Hepatocyte (in vitro differentiated cells): ENCODE results near the gene RABGAP1L.

Experiments
- CTCF ChIP-seq: fragments of 200-600 bp; sonication (generic); IDR thresholded peaks from 2 replicates; pipeline ENCODE4 v1.5.1; 2016; ENCODE audit warnings: antibody characterized with exemption, mild to moderate bottlenecking; ENCODE audit not compliant: poor library complexity
- EZH2phosphoT487 ChIP-seq: fragments of 200-600 bp; sonication (generic); IDR thresholded peaks from one replicate; pipeline ENCODE4 v1.6.1; 2018; ENCODE audit warnings: antibody characterized with exemption, mild to moderate bottlenecking, low read depth, moderate library complexity; ENCODE audit not compliant: unreplicated experiment, severe bottlenecking

GRCh38 chr1:174761335-174761734 is 602.0 kb downstream of the RABGAP1L start:
- no peak for TF ChIP-seq CTCF
- no peak for TF ChIP-seq EZH2phosphoT487
